Measurements from ENCODE around the gene MGAT4A.
"Not testable (repeated sequence)": the region's sequence is repeated elsewhere in the genome, so short reads cannot be mapped to it uniquely, and the experiment has no call there.

The MGAT4A gene

DNA sequence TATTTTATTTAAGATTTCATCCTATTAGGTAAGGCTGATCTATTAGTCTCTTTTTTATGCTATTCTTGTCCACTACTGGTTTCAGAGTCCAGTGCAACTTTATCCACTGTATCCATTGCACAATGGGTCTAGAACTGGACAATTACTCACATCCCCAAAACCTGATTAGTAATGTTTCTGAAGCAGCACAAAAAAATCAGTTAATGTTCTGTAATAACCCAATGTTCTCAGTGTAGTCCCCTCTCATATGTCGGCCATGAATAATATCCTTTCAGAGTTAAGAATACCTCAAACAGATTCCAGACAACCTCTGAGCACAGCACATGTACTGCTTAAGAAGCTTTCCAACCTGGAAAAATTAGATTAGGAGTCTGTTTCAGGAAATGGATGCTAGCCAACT, 29.7 kb downstream of the MGAT4A start:
- no peak for DNase-seq

DNA sequence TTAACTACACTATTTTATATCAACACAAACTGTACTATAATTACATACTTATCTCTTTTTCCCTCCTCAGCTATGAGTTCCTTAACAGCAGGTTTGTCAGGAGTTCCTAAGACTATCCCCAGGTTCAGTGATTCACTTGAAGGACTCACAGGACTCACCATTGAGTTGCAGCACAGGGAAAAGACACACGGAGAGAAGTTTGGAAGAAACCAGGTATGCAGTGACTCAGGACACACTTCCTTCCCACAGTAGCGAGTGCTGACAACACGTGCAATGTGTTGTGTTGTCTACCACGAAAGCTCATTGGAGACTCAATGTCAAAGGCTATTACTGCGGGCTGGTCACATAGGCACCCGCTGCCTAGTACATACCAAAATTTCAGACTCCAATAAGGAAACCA, 32.0 kb downstream of the MGAT4A start:
- DNase-seq, result no peak

DNA sequence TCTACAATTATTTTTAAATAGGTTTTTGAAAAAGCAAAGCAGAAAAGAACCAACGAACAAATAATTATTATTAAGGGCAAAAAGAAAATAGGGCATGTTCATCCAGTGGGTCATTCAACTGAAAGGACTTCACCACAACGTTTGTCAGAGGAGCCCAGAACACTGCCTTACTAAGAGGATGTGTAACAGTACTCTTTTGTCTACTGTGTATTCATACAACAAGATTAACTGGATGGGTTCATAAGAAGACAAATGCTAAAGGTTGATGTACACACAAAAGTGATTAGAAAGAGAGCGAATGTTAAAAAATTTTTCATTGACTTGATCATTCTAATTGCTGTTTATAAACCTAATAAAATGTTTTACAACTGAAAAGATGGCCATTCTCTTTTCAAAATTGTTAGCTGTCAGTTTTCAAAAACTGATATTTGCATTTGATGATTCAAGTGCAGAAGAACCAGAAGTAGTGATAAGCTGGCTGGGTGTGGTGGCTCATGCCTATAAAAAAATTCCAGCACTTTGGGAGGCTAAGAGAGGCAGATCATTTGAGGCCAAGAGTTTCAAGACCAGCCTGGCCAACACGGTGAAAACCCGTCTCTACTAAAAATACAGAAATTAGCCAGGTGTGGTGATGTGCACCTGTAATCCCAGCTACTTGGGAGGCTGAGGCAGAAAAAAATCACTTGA, 33.1 kb downstream of the MGAT4A start:
- DNase-seq, result no peak

DNA sequence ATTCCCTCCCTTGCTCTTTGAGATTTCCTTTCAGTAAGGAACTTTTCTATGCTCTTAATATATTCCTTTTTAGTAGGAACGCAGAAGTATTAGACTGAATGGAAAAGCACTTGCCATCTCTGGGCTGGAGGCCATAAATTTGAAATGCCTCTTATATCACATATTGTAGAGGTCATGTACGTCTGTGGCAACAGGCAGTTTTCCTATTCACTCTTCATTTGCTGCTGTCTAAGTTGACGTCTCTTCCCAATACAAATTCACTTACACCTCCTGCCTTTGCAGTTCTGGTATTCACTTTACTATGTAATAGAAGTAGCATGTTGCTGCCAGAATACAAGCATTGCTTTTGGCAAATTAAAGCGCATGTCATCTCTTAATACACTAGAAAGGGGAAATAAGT, 34.7 kb downstream of the MGAT4A start:
- DNase-seq, result no peak

DNA sequence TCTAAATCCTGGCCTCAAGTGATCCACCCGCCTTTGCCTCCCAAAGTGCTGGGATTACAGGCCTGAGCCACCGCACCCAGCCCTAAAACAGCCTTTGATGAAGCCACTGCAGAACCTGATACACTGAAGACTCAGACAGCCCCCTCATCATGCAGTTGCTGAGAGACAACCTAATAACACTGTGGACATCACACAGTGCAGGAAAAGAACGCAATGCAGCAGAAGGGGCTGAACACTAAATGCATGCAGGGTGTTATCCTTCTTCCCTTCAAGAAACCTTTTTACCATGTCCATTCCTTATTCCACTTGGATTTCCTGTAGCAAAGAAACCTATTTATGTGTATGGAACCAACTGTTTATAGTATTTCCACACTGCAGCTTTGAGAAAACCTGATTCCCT, 35.7 kb downstream of the MGAT4A start:
- DNase-seq, result no peak

DNA sequence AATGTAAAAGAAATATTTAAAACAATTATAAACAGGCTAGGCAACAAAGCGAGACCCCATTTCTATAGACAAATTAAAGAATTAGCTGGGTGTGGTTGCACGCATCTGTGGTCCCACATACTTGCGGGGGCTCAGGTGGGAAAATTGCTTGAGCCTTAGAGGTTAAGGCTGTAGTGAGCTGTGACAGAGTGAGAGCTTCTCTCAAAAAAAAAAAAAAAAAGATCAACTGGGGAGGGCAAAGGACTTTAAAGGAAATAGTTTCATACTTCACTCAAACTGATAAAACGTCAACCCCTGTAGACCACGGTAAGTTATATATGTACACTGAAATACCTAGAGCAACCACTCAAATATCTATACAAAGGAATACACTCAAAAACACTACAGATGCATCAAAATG, 37.5 kb downstream of the MGAT4A start:
- DNase-seq, result no peak

DNA sequence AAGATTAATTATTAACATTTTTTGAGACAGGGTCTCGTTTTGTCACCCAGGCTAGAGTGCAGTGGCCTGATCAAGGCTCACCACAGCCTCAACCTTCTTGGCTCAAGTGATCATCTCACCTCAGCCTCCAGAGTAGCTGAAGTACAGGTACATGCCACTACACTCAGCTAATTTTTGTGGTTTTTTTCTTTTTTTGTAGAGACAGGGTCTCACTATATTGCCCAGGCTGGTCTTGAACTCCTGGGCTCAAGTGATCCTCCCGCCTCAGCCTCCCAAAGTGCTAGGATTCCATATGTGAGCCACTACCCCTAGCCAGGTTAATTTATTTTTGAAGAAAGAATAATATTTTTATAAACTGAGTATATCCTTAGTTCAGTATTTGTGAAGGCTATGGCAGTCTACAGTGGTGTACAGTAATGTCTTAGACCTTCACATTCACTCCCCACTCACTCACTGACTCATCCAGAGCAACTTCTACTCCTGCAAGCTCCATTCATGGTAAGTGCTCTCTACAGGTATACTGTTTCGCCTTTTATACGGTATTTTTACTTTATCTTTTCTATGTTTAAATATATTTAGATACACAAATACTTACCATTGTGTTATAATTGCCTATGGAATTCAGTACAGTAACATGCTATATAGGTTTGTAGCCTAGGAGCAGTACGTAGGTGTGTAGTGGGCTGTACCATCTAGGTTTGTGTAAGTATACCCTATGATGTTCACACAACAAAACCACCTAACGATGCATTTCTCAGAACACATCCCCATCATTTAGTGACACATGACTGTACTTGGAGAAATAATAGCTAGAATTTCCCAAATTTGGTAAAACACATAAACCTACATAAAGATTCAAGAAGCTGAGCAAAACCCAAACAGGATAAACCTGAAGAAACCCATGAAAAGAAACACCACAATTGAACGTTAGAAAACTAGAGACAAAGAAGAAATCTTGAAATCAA, 38.6 kb downstream of the MGAT4A start:
- DNase-seq, result no peak

DNA sequence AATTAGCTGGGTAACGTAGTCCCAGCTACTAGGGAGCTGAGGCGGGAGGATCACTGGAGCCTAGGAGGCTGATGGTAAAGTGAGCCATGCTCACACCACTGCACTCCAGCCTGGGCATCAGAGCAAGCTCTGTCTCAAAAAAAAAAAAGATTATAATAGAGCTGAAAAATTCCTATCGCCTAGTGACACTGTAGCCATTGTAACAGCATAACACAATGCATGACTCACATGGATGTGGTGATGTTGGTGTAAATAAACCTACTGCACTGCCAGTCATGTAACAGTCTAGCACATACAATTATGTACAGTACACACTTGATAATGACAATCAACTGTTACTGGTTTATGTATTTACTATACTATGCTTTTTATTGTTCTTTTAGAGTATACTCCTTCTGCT, 39.6 kb downstream of the MGAT4A start:
- DNase-seq, result no peak

DNA sequence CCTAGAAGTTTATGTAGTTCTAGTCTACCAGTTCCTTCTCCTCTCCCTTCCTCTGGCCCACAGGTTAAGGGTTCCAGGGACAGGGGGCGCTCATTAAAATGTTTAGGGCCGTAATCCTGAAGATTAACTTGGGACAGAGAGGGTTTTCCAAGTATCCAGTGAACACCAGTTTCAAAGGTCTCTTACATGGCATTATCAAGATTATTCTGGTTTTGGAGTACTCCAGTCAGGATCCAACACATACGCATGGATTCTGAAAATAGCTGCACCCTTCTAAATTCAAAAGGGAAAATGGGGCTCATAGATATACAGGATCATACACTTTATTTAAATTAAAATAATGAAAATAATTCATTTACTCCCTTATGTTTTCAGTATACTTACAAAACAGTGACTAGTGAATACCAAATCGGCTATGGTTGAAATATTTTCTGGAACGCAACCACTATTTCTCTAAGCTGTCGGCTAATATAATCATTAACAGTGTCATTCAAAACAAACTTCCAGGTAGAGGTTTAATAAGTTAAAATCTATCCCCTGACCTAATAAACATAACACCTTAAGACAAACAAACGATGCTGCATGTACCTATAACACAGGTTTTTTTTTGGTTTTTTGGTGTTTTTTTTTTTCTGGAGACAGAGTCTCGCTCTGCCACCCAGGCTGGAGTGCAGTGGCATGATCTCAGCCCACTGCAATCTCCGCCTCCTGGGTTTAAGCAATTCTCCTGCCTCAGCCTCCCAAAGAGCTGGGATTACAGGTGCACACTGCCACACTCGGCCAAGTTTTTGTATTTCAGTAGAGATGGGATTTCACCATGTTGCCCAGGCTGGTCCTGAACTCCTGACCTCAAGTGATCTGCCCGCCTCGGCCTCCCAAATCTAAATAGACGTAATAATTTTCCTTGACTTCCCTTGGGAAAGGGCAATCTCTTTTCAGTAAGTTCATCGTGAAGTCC, 44.7 kb downstream of the MGAT4A start:
- DNase-seq, result no peak

DNA sequence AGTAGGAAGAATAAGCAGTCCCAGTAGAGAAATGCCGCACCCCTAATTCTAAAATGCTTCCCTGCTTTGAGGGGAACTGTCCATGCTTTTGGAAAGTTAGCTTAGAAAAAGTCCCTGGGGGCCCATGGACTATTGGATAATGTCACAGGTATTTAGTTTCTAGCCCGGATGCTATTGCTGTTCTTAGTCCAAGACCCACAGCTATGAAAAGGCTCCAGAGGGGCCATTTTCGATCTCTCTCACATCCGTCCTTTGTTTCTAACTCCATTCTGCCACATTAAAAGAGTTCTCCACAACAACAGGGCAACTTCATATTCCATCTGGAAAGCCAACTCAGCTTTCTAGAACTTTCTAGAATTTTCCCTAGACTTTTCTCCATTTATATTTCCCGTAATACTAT, 47.2 kb downstream of the MGAT4A start:
- no peak for DNase-seq

DNA sequence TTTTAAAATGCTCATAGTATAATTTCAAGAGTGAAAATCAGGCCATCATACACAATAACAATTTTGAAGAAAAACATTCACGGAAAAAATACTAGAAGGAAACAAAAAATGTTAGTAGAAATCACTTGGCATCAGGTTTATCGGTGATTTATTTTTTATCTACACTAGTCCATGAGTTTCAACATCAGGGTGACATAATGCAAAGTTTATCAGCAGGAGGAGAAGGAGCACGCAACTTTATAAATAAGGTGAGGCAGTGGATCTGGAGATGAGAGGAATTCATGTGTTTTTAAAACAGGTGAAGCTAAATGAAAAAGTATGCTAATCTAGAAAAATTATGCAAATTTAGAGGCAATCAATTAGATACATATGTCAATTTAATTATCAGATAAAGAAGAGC, 54.2 kb downstream of the MGAT4A start:
- DNase-seq, result no peak

DNA sequence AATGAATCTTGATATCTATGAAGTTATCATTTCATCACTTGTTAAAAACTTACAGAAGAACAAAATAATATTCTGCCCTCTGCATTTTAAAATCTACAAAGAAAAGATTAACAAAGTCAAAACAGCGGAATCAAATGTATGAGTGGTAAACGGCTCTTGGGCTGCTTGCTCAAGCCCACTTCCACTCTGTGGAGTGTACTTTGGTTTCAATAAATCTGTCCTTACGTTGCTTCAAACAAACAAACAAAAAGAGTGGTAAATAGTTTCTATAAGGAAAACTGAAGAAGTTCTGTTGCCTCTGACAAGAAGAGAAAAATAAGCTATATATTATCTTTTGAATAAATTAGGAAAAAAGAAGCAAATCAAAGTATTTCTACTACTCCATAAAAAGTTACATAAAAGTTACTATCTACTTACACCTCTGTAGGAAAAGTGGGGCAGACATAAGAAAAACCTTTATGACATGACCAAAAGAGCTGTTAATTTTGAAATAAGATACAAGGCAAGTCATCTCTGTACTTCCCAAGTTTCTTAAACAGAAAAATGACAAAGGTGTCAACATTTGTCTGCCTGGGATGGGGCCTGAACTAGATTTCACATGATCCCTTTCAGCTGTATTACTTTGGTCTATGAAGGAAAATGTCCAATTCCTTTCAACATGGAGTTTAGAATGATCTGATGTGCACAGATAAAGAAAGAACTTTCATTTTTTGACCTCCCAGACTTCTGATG, 56.5 kb downstream of the MGAT4A start:
- DNase-seq, result no peak

DNA sequence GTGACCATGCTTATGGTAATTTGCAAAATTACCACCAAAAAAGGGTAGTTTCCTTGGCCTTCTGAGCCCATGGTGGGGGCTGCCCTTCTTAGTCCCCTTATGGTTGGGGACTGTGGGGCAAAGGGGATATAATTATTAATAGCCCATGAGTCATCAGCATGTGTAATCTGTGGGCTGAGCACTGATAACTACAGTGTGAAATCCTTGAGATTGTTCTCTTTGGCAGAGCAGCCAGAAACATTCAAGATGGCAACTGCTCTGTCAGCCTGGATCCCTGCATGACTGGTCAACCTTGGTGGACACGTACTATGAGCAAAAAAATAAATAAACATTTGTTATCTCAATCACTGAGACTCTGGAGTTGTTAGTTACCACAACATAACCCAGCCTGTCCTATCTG, 61.3 kb downstream of the MGAT4A start:
- DNase-seq, result no peak

DNA sequence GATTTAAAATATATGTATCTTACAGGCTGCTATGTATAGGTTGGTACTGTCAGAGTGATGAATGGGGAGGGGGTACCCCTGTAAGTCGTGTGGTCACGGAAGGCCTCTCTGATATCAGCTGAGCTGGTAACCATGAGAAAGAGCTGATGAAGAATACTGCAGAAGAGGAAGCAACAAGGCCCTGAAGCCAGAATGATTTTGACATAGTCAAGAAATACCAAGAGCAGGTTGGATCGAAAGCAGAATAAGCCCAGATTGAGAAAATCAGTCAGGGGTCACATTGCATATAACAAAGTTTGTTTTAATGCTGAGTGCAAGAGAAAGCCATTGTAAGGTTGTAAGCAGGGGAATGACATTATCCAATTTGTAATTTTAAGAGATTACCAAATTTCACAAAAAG, 65.3 kb downstream of the MGAT4A start:
- no peak for DNase-seq

DNA sequence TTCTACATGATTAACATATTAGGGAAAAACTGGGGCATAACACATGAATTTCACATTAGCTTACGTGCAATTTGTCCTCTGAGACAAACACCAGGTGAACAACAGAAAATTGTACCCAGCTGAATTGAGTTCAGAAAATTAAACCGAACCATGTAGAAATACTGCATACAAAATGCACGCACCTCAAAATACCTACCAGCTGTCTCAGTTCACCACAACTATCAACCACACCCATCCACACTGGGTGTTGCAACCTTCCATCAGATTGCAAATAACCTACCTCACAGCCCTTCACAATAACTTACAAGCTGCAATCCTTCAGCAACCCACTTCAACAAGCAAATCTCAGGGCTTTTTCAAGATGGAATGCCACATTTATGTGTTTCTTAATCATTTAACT, 66.6 kb downstream of the MGAT4A start:
- DNase-seq, result no peak

DNA sequence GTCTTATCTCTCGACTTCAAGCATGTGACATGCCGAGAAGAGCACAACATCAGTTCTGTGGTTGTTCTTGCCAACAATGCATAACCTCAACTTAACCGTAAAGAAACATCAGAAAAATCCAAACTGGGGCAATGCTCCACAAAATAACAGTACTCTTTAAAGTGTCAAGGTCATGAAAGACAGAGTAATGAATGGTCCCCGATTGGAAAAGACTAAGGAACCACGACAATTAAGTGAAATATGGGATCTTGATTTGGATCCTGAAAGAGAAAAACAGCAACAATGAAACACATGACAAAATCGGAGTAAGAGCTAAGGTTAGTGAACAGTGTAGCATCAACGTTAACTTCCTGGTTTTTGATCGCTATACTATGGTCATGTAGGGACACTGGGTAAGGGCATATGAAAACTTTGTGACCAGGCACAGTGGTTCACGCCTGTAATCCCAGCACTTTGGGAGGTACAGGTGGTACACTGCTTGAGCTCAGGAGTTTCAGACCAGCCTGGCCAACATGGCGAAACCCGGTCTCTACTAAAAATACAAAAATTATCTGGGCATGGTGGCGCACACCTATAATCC, 67.3 kb downstream of the MGAT4A start:
- no peak for DNase-seq

DNA sequence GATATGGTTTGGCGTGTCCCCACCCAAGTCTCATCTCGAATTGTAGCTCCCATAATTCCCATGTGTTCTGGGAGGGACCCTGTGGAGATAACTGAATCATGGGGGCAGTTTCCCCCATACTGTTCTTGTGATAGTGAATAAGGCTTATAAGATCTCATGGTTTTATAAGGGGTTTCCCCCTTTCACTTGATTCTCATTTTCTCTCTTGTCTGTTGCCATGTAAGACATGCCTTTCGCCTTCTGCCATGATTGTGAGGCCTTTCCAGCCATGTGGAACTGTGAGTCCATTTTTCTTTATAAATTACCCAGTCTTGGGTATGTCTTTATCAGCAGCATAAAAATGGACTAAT, 71.5 kb downstream of the MGAT4A start:
- DNase-seq, result not testable (repeated sequence)

DNA sequence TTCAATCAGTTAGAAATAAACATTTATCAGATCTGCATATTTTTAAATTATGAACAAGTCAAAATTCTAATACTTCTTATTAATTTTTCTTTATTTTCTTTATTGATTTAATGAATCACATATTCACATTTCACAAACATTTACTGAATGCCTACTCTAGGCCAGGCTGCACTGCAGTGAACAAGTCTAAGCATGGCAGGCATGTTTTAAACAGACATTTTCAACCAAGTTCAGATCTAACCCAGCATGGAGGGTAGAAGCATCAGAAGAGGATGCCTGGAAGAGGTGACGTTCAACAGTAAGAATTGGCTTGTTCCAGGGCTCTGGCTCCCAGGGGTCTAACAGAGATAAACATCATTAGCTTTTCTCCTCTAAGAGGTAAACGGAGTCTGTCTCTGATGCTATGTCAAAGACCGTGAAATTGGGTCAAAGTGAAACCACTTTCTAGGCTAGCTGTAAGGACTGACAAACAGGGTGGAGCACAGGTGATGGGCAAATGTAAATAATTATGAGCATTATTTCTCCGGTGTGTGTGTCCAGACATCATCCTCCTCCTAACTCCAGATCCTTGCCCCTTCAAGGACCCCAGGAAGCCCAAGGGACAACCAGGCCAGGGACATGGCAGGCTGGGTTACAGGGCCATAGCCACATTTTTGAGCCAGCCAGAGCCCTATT, 72.0 kb downstream of the MGAT4A start:
- DNase-seq, result no peak

DNA sequence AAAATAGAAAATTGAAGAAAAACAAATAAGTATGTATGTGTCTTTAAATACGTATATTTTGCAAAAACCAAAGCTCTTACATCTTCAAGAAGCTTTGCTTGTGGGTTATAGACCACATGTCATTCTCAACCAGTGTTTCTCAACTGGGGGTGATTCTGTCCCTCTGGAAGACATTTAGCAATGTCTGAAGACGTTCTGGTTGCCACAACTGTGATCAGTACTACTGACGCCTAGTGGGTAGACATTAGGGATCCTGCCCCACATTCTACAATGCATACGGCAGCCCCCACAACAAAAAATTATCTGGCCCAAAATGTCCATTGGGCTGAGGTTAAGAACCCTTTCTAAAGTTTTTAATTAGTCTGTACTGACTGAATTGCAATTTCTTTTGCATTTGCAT, 74.1 kb downstream of the MGAT4A start:
- DNase-seq, result no peak

DNA sequence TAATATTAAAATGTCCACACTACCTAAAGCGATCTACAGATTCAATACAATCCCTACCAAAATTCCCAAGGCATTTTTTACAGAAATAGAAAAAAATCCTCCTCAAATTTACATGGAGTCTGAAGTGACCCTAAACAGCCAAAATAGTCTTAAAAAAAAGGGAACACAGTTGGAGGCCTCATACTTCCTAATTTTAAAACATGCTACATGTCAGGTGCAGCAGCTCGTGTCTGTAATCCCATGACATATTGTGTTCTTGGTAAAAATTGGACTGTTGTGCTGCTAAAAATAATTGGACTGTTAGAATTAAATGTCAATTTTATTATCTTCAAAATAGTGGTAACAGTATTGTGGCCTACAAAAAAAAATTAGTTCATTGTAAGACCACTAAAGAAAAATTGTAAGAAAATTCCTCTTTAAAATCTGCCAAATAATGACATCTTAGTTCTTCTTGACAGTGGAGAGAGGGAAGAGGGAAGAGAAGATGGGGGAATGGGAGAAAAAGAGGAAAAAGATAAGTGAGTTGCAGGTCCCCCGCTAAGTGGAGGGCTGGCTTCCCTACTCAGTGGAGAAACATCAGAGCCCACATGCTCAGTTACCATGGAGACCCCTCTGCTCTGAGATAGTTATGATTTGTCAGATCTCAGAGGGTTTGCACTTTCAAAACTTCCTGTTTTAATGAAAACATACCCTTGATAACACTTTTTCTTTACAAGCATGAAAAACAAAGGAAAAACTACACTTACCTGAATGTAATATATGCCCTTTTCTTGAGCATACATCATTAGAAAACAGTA, 76.0 kb downstream of the MGAT4A start:
- no peak for DNase-seq

DNA sequence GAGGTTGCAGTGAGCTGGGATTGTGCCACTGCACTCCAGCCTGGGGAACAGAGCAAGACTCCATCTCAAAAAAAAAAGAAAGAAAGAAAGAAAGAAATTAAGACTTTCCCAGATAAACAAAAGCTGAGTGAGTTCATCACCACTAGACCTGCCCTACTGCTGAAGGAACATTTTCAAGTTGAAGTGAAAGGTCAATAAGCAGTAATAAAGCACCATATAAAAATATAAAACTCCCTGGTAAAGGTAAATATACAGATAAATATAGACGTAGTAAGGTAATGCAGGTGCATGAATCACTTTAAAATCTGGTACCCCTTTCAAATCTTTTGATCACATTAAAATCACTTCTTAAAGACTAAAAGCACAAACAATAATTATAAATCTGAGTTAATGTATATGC, 79.9 kb downstream of the MGAT4A start:
- DNase-seq, result no peak
